HG02973 (cell line): ENCODE measurements around the gene RUNX1.

Experiments
- ATAC-seq: cut with Tn5 transposase; IDR thresholded peaks from one replicate; pipeline ENCODE4 v1.9.1; 2021; ENCODE audit warnings: moderate library complexity; ENCODE audit not compliant: unreplicated experiment

RUNX1 gene

DNA sequence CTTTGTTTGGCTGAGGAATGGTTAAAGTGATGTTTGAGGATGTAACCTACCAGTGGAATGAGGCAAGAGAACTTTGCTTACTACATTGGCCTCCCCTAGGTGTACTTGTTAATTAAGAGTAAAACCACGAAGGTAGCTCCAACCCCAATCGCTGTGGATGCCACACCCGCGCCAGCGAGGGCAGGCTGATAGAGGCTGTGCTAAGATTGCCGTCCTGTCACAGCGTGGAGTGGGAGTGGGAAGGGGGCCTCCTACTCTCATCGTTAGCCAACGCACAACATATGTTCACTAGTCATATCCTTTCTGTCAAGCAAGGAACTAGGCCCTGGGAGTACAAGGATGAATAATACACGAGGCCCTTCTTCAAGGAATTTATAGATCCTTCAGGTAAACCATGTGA, 99.6 kb downstream of the RUNX1 start:
- ATAC-seq: no peak

DNA sequence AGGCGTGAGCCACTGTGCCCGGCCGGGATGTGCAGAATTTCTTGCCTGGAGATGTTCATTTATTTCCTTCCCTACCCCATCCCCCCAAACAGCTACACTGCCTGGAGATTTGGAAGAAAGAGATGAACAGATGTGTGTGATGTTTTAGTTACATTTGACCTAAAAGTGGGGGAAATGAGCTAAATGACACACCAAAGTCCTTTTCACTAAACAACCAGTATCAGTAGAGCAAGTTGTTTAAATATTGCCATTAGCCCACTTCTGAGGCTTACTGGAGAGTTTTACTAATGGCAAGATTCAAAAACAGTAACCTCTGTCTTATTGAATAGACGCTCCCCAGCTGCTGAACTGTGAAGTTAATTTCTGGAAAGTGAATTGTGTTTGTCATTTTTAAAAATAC, 100.1 kb downstream of the RUNX1 start:
- ATAC-seq: no peak

DNA sequence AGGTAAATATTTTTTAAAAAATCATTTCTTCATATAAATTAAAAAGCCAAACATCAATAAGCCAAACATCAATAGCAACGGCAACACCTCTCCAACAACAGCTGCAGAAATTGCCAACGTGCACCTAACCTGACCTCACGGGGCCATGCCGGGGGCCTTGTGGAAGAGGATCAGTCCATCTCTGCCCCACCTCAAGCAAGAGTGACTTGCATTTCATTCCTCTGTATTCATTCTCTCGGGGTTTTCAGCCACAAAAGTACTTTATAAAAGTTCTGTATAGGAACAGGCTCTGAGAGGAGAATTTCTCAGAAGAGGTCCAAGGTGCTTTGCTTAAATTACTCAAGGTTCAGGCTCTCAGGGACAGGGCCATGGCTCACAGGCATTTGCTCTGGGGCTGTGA, 100.9 kb downstream of the RUNX1 start:
- no peak for ATAC-seq

- ATAC-seq: no peak
Measured at GRCh38 chr21:34946916-34947534, 102.1 kb downstream of the RUNX1 start.

- ATAC-seq: no peak
Measured at GRCh38 chr21:34946385-34946840, 102.7 kb downstream of the RUNX1 start.

DNA sequence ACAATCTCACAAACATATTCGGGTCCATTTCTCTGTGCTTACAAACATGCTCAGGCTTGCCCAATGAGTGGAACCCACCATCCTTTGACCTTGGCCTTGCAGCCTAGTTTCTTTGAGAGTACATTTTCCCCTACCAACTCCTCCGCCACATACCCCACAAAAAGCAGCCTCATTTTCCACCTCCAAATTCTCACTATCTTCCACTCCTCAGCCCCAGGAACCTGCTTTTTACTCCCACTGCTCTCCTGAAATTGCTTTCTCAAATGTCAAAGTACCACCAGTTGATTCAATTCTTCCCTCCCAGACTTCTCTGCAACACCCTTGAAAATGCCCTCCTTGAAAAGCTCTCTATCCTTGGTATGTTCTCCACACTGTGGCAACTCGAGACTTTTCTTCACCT, 103.8 kb downstream of the RUNX1 start:
- no peak for ATAC-seq

DNA sequence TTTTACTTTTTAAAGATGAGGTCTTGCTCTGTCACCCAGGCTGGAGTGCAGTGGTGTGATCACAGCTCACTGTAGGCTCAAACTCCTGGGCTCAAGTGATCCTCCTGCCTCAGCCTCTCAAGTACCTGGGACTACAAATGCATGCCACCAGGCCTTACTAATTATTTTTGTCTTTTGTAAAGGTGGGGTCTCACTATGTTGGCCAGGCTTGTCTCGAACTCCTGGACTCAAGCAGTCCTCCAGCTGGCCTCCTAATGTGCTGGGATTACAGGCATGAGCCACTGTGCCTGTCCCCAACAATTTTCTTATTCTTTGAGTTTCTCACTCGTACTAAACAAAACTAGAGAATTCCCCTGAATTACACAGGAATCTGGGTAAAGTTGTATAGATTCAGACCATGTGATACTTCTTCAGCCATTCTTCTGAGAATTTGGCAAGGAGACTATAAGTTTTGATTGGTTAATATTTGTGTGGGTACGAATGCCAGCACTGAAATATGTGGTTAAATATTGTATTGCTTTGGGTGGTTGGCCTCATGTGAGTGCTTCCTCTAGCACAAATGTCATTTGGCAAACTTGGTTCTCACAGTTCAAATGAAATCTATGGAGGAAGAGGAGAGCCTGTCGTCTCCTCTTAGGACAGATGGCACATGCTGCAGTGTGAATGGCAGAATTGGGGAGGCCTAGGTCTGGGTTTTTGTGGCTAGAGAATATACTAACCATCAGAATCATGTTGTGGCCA, 104.9 kb downstream of the RUNX1 start:
- ATAC-seq: no peak

DNA sequence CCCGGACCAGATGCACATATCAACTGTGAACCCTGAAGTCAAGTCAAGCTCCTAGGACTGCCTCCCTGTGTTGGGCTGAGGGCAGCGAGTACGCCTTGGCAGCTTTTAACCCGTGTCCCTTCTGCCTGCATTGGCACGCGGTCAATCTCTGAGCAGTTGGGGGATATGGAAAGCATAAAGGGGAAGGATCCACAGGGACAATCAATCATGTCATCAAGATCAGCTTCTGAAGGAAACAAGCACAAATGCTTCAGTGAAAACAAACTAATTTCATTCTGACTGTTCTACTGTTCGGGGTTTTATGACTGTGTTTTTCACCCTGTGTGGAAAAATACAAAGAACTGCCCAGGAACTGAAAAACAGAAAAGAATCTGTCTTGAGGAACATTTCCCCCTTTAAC, 106.2 kb downstream of the RUNX1 start:
- ATAC-seq: no peak

- no peak for ATAC-seq
Measured at GRCh38 chr21:34941162-34941561, 107.9 kb downstream of the RUNX1 start.

GRCh38 chr21:34939673-34940331, 109.3 kb downstream of the RUNX1 start:
- ATAC-seq: no peak

DNA sequence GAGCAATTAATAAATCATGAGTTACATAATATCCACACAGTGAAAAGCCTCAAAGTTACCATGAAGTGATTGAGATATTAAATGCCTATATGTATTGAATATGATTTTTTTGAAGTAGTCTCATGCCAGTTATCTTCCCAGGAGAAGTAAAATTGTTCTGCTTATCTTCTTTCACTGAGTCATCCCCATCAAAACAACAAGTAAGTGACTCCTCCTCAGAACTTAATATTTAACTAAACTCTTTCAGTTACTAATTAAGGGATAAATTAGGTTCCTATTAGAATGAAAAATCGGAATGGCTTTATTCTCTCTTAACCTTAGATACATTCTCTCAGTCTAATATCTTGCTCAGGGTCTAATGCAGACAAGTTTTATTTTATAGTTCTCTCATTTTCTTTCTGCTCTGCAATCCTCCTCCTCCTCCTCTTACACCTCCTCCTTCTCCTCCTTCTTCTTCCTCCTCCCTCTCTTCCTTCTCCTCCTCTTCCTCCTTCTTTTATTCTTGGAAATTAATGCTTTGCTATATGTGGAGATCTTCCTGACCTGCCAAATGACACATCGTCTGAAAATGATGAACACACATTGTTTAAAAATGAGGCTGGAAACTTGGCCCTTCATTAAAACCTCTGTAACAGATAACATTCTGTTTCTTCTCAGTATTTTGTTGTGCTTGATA, 110.9 kb downstream of the RUNX1 start:
- ATAC-seq: no peak

GRCh38 chr21:34936883-34937563, 112.1 kb downstream of the RUNX1 start:
- ATAC-seq: no peak

- ATAC-seq: no peak
Measured at GRCh38 chr21:34936371-34936789, 112.7 kb downstream of the RUNX1 start.

GRCh38 chr21:34935898-34936297, 113.2 kb downstream of the RUNX1 start:
- ATAC-seq: no peak

- no peak for ATAC-seq
Measured at GRCh38 chr21:34935452-34935851, 113.7 kb downstream of the RUNX1 start.

DNA sequence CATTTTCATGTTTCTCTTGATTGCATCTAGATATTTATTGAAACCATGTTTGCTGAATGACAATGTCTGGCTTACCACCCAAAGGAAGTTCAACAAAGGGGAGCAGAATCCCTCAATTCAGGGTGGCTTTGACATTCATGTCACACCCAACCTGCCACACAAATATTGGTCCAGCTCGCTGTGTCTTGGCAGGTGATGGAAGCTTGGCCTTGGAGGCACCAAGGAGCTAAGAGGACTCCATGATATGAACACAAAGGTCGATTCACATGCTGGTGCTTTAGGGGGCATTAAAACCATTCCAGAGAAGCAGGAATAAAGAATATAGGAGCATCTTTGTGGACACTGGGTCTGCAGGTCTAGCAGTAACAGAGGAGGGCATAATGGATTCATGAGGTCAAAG, 114.8 kb downstream of the RUNX1 start:
- no peak for ATAC-seq

- peak; percentile 66 for ATAC-seq
Measured at GRCh38 chr21:34933609-34934335, 115.3 kb downstream of the RUNX1 start.

DNA sequence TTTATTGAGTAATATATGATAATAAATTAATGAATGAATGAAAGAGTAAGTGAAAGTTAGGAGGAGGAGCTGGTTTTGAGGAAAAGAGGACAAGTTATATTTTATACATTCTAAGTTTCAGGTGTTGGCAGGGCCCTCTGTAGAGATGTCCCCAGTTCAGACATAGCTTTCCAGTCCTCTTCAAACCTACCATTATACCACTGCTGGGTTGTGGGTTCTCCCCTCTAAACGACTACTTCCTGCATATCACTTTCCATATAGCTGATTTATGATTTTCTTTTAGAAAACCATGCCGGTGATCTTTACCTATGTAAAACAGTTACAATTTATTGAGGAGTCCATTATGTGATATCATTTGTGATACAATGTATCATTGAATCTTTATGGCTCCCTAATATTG, 116.9 kb downstream of the RUNX1 start:
- ATAC-seq: no peak

DNA sequence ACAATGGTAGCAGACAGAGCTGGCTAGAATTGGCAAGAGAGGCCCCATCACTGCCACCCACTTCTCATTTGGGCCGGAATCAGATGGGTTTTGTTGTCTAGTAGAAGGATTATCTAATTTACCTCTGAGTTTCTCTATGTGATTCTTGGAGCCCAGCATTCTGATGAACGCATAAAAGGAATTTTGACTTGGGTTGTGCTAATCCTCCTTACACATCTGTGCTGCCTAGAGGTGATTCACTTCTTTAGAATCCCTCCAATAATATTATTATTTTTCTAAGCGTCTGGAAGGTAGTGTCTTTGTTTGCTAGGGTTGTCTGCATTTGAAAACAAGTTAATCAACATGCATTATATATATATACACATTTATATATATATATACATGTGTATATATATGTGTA, 118.1 kb downstream of the RUNX1 start:
- ATAC-seq: no peak

GRCh38 chr21:34928637-34929036, 120.5 kb downstream of the RUNX1 start:
- ATAC-seq: no peak
